PC-3 (cell line): ENCODE results near the gene VPS26B. TPM values are rescaled to one million over a fixed set of nuclear protein-coding genes. Genes with fewer than 3 reads are reported as not detected.

ENCODE experiments used
- ATAC-seq: fragments of 200-7000 bp; cut with Tn5 transposase; 2 replicates; pipeline ENCODE4 v1.9.1; 2020; ENCODE audit warnings: mild to moderate bottlenecking, moderate library complexity
- BruUV-seq: library from RNA; stranded (reverse); fragments of 400-500 nt; replicated peaks from 2 replicates; lab custom pipeline; 2021; lab: Mats Ljungman, UMichigan
- CTCF ChIA-PET: fragments of 300-600 bp; sonication (Branson Sonifier 250); formaldehyde crosslinking; loops from one replicate; lab custom pipeline; 2022; ENCODE audit warnings: antibody characterized with exemption; lab: Charles Lee
- POLR2A ChIA-PET: fragments of 300-600 bp; sonication (Branson Sonifier 250); formaldehyde crosslinking; loops from one replicate; lab custom pipeline; 2022; ENCODE audit warnings: antibody characterized with exemption; ENCODE audit not compliant: unreplicated experiment; lab: Charles Lee
- DNase-seq: peaks from one replicate; pipeline ENCODE4 v3.0.0-alpha.2; 2015
- H2AFZ ChIP-seq: fragments of 300-600 bp; sonication (generic); 2 replicates; pipeline ENCODE4 v1.6.0; 2016; ENCODE audit warnings: antibody characterized with exemption, low read length
- H3F3A ChIP-seq: fragments of 300-600 bp; sonication (generic); one replicate; pipeline ENCODE4 v1.6.0; 2017; ENCODE audit warnings: antibody characterized with exemption, low read length, control low read depth, mild to moderate bottlenecking; ENCODE audit not compliant: unreplicated experiment
- H3K27ac ChIP-seq: fragments of 300-600 bp; sonication (generic); 2 replicates; pipeline ENCODE4 v1.5.1; 2016; ENCODE audit warnings: mild to moderate bottlenecking, low read length
- H3K27me3 ChIP-seq: fragments of 300-600 bp; sonication (generic); 2 replicates; pipeline ENCODE4 v1.6.1; 2016; ENCODE audit warnings: low read length, mixed read lengths
- H3K36me3 ChIP-seq: fragments of 300-600 bp; sonication (generic); 2 replicates; pipeline ENCODE4 v1.6.1; 2016; ENCODE audit warnings: low read depth, mixed run types, low read length, mixed read lengths
- H3K4me1 ChIP-seq: fragments of 300-600 bp; sonication (generic); 2 replicates; pipeline ENCODE4 v1.5.1; 2016; ENCODE audit warnings: low read length; ENCODE audit not compliant: insufficient read depth
- H3K4me2 ChIP-seq: fragments of 300-600 bp; sonication (generic); 2 replicates; pipeline ENCODE4 v1.6.0; 2016; ENCODE audit warnings: low read length
- H3K4me3 ChIP-seq: fragments of 300-600 bp; sonication (generic); 2 replicates; pipeline ENCODE4 v1.5.1; 2016; ENCODE audit warnings: mild to moderate bottlenecking, low read length, mixed read lengths
- H3K79me2 ChIP-seq: fragments of 300-600 bp; sonication (generic); 2 replicates; pipeline ENCODE4 v1.6.1; 2017; ENCODE audit warnings: low read length, mixed read lengths
- H3K9ac ChIP-seq: fragments of 300-600 bp; sonication (generic); 2 replicates; pipeline ENCODE4 v1.6.0; 2016; ENCODE audit warnings: mild to moderate bottlenecking, low read length
- H3K9me2 ChIP-seq: fragments of 300-600 bp; sonication (generic); replicated peaks from 2 replicates; pipeline ENCODE4 v1.6.1; 2016; ENCODE audit warnings: mixed run types, low read length, mixed read lengths
- H3K9me3 ChIP-seq: fragments of 300-600 bp; sonication (generic); 2 replicates; pipeline ENCODE4 v1.6.1; 2016; ENCODE audit warnings: low read length, mixed read lengths
- H4K20me1 ChIP-seq: fragments of 300-600 bp; sonication (generic); 2 replicates; pipeline ENCODE4 v1.6.1; 2016; ENCODE audit warnings: low read length, mixed read lengths
- CTCF ChIP-seq: fragments of 300-600 bp; sonication (generic); conservative IDR thresholded peaks from 2 replicates; pipeline ENCODE4 v1.5.1; 2017; ENCODE audit warnings: antibody characterized with exemption, low read depth, mild to moderate bottlenecking, low read length
- EZH2 ChIP-seq: fragments of 300-600 bp; sonication (generic); IDR thresholded peaks from one replicate; pipeline ENCODE4 v1.6.1; 2017; ENCODE audit warnings: antibody characterized with exemption, mild to moderate bottlenecking, low read length; ENCODE audit not compliant: unreplicated experiment
- EZH2phosphoT487 ChIP-seq: fragments of 300-600 bp; sonication (generic); IDR thresholded peaks from 2 replicates; pipeline ENCODE4 v1.6.1; 2018; ENCODE audit warnings: mild to moderate bottlenecking, antibody characterized with exemption, low read length, borderline replicate concordance
- intact Hi-C: fragments of 100-400 bp; cut with micrococcal nuclease; formaldehyde crosslinking; loops from 2 replicates; pipeline ENCODE4 v1.9.0; 2023
- total RNA-seq: library from RNA; depleted of rRNA; stranded (reverse); fragments of >200 nt; gene quantifications from 2 replicates; pipeline ENCODE4 v1.2.3, GENCODE V29; 2014

The VPS26B gene
- total RNA-seq, 1 experiment from 2014 or later = 49.2 TPM

GRCh38 chr11:134243913-134244312 lies 19.4 kb downstream of the VPS26B start:
- no TSS peak for BruUV-seq
- no peak for TF ChIP-seq CTCF
- TF ChIP-seq EZH2 = no peak
- TF ChIP-seq EZH2phosphoT487 = no peak
- intact Hi-C loops = loop anchor here (2.0 kb wide), 1 partner anchor 35 kb away; no protein-coding TSS in a partner anchor

GRCh38 chr11:134244593-134244992 lies 20.1 kb downstream of the VPS26B start:
- TF ChIP-seq CTCF (peak; percentile 73), EZH2phosphoT487 (no peak)
- no TSS peak for BruUV-seq
- H2AFZ ChIP-seq = no peak overlapping the region
- no peak overlapping the region for H3K4me3 ChIP-seq
- no peaks in the 10 kb centered on the region for H4K20me1 ChIP-seq
- no peak overlapping the region for H3K27ac ChIP-seq
- H3K4me1 ChIP-seq = no peaks in the 10 kb centered on the region
- no peak overlapping the region for H3K4me2 ChIP-seq
- H3K9me2 ChIP-seq = no peaks in the 10 kb centered on the region
- peaks cover 44% of the 10 kb centered on the region for H3K36me3 ChIP-seq
- H3F3A ChIP-seq = no peaks in the 10 kb centered on the region
- DNase-seq (peak; percentile 48), ATAC-seq (peak; percentile 95)
- H3K79me2 ChIP-seq = no peaks in the 10 kb centered on the region
- ChIA-PET POLR2A (no interaction called here), CTCF (no interaction called here)
- intact Hi-C loops = loop anchor here (2.0 kb wide), 1 partner anchor 36 kb away; no protein-coding TSS in a partner anchor
- no peaks in the 10 kb centered on the region for H3K27me3 ChIP-seq
- no peaks in the 10 kb centered on the region for H3K9me3 ChIP-seq
- no peak overlapping the region for H3K9ac ChIP-seq

More at GRCh38 chr11:134243913-134244312, 19.4 kb downstream of the VPS26B start:
- no peak for DNase-seq
- ChIA-PET CTCF (no interaction called here), POLR2A (interaction anchor here (0.6 kb wide), 1 partner anchor 19 kb away, joined by 3 read pairs; the partner anchor contains the start of gene VPS26B)
- Histone ChIP-seq H3K4me2 (no peak overlapping the region), H3K9me2 (no peaks in the 10 kb centered on the region), H3K9me3 (no peaks in the 10 kb centered on the region), H3K4me1 (no peaks in the 10 kb centered on the region), H3K36me3 (peaks cover 45% of the 10 kb centered on the region), H3K79me2 (no peaks in the 10 kb centered on the region), H2AFZ (no peak overlapping the region), H3F3A (no peaks in the 10 kb centered on the region), H3K9ac (no peak overlapping the region), H4K20me1 (no peaks in the 10 kb centered on the region), H3K4me3 (no peak overlapping the region), H3K27ac (no peak overlapping the region), H3K27me3 (no peaks in the 10 kb centered on the region)
- no peak for ATAC-seq

GRCh38 chr11:134245434-134245833 lies 21.0 kb downstream of the VPS26B start:
- Histone ChIP-seq H2AFZ (no peak overlapping the region), H3K27ac (no peak overlapping the region), H3K9me3 (no peaks in the 10 kb centered on the region), H3K4me3 (no peak overlapping the region), H3F3A (no peaks in the 10 kb centered on the region), H3K4me1 (no peaks in the 10 kb centered on the region), H3K9ac (no peak overlapping the region), H4K20me1 (no peaks in the 10 kb centered on the region), H3K79me2 (no peaks in the 10 kb centered on the region), H3K36me3 (peaks cover 41% of the 10 kb centered on the region; the same call in 1 of the 2 replicates), H3K9me2 (no peaks in the 10 kb centered on the region), H3K4me2 (no peak overlapping the region), H3K27me3 (no peaks in the 10 kb centered on the region)
- TF ChIP-seq CTCF = no peak
- no peak for TF ChIP-seq EZH2phosphoT487
- no peak for TF ChIP-seq EZH2
- CTCF ChIA-PET = no interaction called here
- DNase-seq (no peak), ATAC-seq (no peak)
- no TSS peak for BruUV-seq
- POLR2A ChIA-PET = no interaction called here
- intact Hi-C loops = loop anchor here (2.0 kb wide), 1 partner anchor 37 kb away; no protein-coding TSS in a partner anchor
